GM06990 (cell line): ENCODE data around the gene PSMD3.
A peak's percentile ranks its signal among the peaks of the same experiment; 100 is the strongest.

ENCODE experiments used
- DNase-seq: peaks from one replicate; pipeline ENCODE4 v3.0.0-alpha.2; 2011; ENCODE audit not compliant: insufficient read length; ENCODE audit errors: extremely low read depth
- H3K27me3 ChIP-seq: replicated peaks from 2 replicates; pipeline ENCODE4 v1.6.0; 2011; ENCODE audit warnings: low read length; ENCODE audit not compliant: control insufficient read depth, insufficient read depth
- H3K36me3 ChIP-seq: 2 replicates; pipeline ENCODE4 v1.5.1; 2011; ENCODE audit warnings: low read length; ENCODE audit not compliant: control insufficient read depth, insufficient read depth
- H3K4me3 ChIP-seq: replicated peaks from 2 replicates; pipeline ENCODE4 v1.5.1; 2011; ENCODE audit warnings: low read depth, mild to moderate bottlenecking, control low read depth, low read length
- TF ChIP-seq, protein P1 (sequence below): IDR thresholded peaks from 2 replicates; pipeline ENCODE4 v1.5.1; 2011; ENCODE audit warnings: low read length, control low read depth, mild to moderate bottlenecking, inconsistent platforms; ENCODE audit not compliant: insufficient read depth, poor library complexity, severe bottlenecking

PSMD3 gene

DNA sequence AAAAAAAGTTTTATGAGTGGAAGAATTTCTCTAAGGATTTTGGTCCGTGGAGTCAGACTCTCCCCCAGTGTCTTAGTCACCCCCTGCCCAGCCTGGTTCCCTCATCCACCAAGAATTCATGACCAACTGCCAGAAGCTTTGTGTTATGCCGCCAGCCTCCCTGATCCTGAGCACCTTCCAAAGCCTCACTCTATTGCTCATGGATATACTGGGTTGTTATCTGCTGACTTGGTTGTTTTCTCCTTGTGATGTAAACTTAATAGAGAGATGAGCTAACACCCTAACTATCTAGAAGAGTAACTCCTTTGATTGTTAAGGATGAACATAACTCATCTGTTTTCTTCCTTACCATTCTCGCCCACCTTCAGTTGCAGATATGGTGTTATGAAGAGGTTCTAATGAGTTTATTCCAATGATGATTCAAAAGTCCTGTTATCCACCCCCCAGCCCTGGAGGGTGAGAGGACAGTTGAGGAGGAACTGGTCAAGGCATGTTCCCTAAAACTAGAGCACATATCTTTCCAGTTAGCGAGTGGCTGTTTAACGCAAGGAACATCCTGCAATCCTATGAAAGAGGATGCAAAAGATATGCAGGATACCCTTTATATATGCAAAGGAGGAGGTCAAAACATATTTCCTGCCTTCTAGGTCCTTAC is 1.5 kb upstream of the PSMD3 start:
- TF ChIP-seq, protein P1, sequence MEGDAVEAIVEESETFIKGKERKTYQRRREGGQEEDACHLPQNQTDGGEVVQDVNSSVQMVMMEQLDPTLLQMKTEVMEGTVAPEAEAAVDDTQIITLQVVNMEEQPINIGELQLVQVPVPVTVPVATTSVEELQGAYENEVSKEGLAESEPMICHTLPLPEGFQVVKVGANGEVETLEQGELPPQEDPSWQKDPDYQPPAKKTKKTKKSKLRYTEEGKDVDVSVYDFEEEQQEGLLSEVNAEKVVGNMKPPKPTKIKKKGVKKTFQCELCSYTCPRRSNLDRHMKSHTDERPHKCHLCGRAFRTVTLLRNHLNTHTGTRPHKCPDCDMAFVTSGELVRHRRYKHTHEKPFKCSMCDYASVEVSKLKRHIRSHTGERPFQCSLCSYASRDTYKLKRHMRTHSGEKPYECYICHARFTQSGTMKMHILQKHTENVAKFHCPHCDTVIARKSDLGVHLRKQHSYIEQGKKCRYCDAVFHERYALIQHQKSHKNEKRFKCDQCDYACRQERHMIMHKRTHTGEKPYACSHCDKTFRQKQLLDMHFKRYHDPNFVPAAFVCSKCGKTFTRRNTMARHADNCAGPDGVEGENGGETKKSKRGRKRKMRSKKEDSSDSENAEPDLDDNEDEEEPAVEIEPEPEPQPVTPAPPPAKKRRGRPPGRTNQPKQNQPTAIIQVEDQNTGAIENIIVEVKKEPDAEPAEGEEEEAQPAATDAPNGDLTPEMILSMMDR, result no peak
- no peak for DNase-seq
- H3K27me3 ChIP-seq, result no peaks in the 10 kb centered on the region; the same call in 1 of the 2 replicates
- no peak overlapping the region for H3K4me3 ChIP-seq
- H3K36me3 ChIP-seq, result peaks cover under 1% of the 10 kb centered on the region

DNA sequence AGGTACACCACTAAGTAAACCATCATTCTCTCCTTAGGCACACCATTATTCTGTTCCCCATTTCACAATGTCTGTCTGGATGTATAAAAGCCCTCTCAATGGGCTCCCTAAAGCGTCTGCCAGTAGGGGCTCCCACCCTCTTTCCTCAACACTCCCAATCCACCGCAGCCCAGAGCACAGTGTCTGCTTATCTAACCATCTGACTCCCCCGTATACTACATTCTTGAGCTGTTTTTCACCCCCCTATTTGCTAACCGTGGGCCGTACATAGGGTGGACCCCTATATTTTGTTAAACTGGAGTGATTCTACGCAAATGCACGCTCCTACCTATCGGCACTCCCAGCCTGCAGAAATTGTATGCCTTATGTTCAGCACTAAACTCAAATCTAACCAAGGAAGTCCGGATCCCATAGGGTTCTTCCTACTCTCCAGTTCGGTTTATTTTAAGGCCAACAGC is 685 bp upstream of the PSMD3 start:
- H3K27me3 ChIP-seq, result no peaks in the 10 kb centered on the region
- TF ChIP-seq, protein P1, result peak; percentile 28
- H3K36me3 ChIP-seq, result peaks cover 8% of the 10 kb centered on the region
- no peak for DNase-seq
- H3K4me3 ChIP-seq, result peak overlapping the region; percentile 74

DNA sequence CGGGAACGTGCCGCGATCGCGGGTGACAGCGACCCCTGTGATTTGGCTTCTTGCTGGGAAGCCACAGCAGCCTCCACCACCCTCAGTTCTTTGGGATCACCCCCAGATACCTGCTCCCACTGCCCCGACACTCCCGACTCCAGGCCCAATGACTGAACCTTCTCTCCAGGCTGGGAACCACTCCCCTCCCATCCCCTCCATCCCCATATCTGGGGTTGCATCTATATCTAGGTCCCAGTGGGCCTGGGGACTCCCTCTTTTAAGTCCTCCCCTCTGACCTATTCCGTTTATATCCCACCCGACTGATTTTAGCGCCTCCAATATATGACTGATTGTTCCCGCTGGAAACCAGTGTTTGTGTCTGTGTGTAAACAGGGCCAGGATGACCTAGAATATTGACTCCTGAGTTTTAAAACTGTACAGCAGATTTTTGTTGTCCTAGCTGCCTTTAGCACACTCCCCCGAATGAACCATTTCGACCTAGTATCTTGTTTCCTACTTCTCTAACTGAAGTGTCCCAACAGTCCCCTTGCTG is 667 bp downstream of the PSMD3 start:
- no peak for DNase-seq
- TF ChIP-seq, protein P1, result peak; percentile 8
- Histone ChIP-seq H3K27me3 (no peaks in the 10 kb centered on the region), H3K4me3 (peak overlapping the region; percentile 99), H3K36me3 (peaks cover 15% of the 10 kb centered on the region)

DNA sequence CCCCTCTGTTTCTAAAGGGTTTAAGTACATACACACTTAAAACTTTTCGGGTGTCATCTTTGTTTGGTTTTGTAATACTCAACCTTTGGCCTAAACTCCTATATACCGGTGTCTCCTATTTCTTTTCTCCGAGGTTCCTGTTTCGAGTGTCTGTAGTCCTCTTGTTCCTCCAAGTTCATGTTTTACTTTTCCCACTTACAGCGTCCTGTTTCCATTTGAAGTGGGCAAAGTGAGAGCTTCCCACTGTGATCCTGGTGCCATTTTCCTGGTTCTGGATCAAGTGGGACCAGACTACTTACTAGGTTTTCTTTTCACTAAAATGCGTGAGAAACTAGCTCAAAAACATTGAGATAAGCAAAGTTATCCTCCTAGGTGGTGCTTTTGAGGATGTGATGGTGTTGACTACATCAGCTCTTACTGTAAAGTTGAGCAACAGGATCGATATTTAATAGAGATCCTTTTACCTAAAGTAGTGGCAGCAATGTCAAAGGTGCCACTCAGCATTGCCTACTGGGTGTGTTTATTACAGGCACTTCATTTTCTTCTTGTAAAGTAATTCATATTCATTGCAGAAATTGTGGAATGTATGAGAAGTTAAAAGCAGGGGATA is 1.3 kb downstream of the PSMD3 start:
- Histone ChIP-seq H3K4me3 (peak overlapping the region; percentile 99), H3K36me3 (peaks cover 19% of the 10 kb centered on the region), H3K27me3 (no peaks in the 10 kb centered on the region)
- TF ChIP-seq, protein P1, result no peak
- DNase-seq, result no peak

DNA sequence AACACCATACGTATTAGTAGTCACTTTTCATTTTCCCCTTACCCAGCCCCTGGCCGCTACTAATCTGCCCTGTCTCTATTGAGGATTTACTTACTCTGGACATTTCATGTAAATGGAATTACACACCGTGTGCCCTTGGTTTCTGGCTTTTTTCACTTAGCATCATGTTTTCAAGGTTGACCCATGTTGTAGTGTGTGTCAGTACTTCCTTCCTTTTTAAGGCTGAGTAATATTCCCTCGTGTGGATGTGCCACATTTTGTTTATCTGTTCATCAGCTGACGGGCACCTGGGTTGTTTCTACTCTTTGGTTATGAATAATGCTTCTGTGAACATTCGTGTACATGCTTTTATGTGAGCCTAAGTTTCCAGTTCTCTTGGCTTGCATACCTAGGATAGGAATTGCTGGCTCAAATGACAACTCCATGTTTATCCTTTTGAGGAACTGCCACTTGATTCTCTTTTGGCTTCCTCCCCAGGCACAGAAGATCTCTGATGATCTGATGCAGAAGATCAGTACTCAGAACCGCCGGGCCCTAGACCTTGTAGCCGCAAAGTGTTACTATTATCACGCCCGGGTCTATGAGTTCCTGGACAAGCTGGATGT is 7.7 kb downstream of the PSMD3 start:
- TF ChIP-seq, protein P1, result no peak
- DNase-seq, result no peak
- Histone ChIP-seq H3K27me3 (no peaks in the 10 kb centered on the region), H3K4me3 (no peak overlapping the region), H3K36me3 (peaks cover 53% of the 10 kb centered on the region)
